ENCODE measurements around the gene DPY19L1. TPM values are rescaled to one million over a fixed set of nuclear protein-coding genes. Genes with fewer than 3 reads are reported as not detected.
A peak's percentile ranks its signal among the peaks of the same experiment; 100 is the strongest.
"Not testable (repeated sequence)": the region's sequence is repeated elsewhere in the genome, so short reads cannot be mapped to it uniquely, and the experiment has no call there.

DPY19L1 gene
- total and polyA plus RNA-seq, 5 donors: 11.9 to 36.6 (median 31.5) TPM

DNA sequence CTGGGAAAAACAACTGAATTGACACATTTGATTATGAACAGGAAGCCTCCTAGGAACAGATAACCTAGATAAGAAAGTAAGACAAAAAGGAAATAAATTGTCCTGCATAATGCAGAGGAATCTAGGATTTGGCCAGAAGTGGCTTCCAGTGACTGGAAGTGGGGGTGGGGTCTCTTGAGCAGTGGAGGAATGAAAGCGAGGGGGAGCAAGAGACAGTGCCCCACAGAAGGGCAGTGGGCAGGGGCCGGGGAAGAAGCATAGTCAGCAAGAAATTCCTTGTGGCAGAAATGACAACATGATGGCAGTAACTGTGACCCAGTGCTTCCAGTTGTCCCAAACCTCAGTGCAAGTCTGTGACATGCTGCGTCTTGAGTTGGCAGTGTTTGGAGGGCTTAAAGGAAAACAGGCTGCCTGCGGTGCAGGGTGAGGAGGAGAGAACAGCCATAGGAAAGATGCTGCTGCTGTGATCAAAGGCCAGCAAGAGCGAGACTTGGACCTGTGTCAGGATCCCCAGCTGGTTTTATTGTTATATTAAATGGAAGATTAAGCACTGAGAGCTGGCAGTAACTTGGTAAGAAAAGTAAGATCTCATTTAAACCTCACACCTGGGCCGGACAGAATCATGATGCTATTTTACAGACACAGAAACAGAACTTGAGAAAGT is 119.0 kb downstream of the DPY19L1 start:
- H3K27ac ChIP-seq (ENCODE audit: low read length); H3K27me3 ChIP-seq (ENCODE audit: control insufficient read depth, insufficient read depth); H3K9me3 ChIP-seq (ENCODE audit: control insufficient read depth, low read length); DNase-seq; H3K4me3 ChIP-seq (ENCODE audit: low read length); intact Hi-C loops (cut with DNase I); ATAC-seq; H3K4me1 ChIP-seq (ENCODE audit: control insufficient read depth, insufficient read depth, low read length): not testable (repeated sequence)
- WGBS: 36% methylated on average over 5 of the region's 6 CpGs

DNA sequence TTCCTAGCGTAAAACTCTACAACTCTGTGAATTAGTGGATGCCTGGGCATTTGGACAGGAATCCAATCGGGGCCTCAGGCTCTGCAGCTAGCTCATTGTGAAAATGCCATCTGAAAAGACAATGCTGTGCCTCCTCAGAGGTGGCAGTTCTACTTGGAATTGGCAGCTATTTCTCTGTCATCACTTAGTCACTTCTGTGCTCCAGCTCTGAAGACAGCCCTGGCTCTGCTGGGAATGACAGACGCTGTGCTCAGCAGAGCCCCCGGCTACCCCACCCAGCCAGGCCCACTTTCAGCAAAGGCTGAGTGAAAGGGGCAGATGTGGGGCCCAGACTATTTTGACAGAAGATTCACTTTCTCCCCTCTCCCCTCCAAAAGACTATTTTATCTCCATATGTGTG is 119.8 kb downstream of the DPY19L1 start:
- intact Hi-C loops (cut with DNase I); H3K4me1 ChIP-seq (ENCODE audit: control insufficient read depth, insufficient read depth, low read length); H3K27me3 ChIP-seq (ENCODE audit: control insufficient read depth, insufficient read depth); H3K4me3 ChIP-seq (ENCODE audit: low read length); H3K27ac ChIP-seq (ENCODE audit: low read length); H3K9me3 ChIP-seq (ENCODE audit: control insufficient read depth, low read length): not testable (repeated sequence)
- WGBS: 64% methylated on average over 4 of the region's 4 CpGs
- ATAC-seq (peak; percentile 55 to 56), DNase-seq (peak in 1 of 3 donors; percentile 51)

DNA sequence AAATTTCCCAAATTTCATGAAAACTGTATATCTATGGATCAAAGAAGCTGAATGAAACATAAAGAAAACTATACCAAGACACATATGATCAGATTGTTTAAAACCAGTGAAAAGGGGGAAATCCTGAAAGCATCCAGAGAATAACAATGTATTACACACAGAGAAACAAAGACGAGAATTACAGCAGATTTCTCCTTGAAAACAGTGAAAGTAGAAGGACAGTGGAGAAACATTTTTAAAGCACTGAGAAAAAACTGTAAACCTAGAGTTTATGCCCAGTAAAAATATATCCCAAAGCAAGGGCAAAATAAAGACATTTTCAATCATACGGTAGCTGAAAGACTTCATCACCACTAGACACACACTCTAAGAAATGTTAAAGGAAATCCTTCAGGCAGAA is 121.0 kb downstream of the DPY19L1 start:
- intact Hi-C loops (cut with DNase I): no loop called here
- DNase-seq: no peak
- H3K27me3 ChIP-seq (ENCODE audit: control insufficient read depth, insufficient read depth): no peaks in the 10 kb centered on the region
- 97% methylated on average over 2 of the region's 2 CpGs for WGBS
- H3K4me1 ChIP-seq (ENCODE audit: control insufficient read depth, insufficient read depth, low read length): no peaks in the 10 kb centered on the region
- ATAC-seq: no peak
- no peak overlapping the region for H3K27ac ChIP-seq (ENCODE audit: low read length)
- no peaks in the 10 kb centered on the region for H3K9me3 ChIP-seq (ENCODE audit: control insufficient read depth, low read length)
- no peak overlapping the region for H3K4me3 ChIP-seq (ENCODE audit: low read length)

GRCh38 chr7:34912236-34912635 is 125.0 kb downstream of the DPY19L1 start:
- WGBS: 97% methylated on average over 2 of the region's 2 CpGs

DNA sequence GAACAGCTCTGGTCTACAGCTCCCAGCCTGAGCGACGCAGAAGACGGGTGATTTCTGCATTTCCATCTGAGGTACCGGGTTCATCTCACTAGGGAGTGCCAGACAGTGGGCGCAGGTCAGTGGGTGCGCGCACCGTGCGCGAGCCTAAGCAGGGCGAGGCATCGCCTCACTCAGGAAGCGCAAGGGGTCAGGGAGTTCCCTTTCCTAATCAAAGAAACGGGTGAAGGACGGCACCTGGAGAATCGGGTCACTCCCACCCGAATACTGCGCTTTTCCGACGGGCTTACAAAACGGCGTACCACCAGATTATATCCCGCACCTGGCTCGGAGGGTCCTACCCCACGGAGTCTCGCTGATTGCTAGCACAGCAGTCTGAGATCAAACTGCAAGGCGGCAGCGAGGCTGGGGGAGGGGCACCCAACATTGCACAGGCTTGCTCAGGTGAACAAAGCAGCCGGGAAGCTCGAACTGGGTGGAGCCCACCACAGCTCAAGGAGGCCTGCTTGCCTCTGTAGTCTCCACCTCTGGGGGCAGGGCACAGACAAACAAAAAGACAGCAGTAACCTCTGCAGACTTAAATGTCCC is 130.9 kb downstream of the DPY19L1 start:
- intact Hi-C loops (cut with DNase I); H3K27me3 ChIP-seq (ENCODE audit: control insufficient read depth, insufficient read depth); H3K4me3 ChIP-seq (ENCODE audit: low read length); H3K27ac ChIP-seq (ENCODE audit: low read length); ATAC-seq; H3K4me1 ChIP-seq (ENCODE audit: control insufficient read depth, insufficient read depth, low read length); DNase-seq; H3K9me3 ChIP-seq (ENCODE audit: control insufficient read depth, low read length): not testable (repeated sequence)
- 40% methylated on average over 30 of the region's 30 CpGs for WGBS

More at GRCh38 chr7:34912236-34912635, 125.0 kb downstream of the DPY19L1 start:
- Histone ChIP-seq H3K4me1 (ENCODE audit: control insufficient read depth, insufficient read depth, low read length) (no peaks in the 10 kb centered on the region), H3K9me3 (ENCODE audit: control insufficient read depth, low read length) (no peaks in the 10 kb centered on the region), H3K27me3 (ENCODE audit: control insufficient read depth, insufficient read depth) (no peaks in the 10 kb centered on the region), H3K27ac (ENCODE audit: low read length) (no peak overlapping the region), H3K4me3 (ENCODE audit: low read length) (no peak overlapping the region)
- intact Hi-C loops (cut with DNase I): no loop called here
- DNase-seq (no peak), ATAC-seq (no peak)

DNA sequence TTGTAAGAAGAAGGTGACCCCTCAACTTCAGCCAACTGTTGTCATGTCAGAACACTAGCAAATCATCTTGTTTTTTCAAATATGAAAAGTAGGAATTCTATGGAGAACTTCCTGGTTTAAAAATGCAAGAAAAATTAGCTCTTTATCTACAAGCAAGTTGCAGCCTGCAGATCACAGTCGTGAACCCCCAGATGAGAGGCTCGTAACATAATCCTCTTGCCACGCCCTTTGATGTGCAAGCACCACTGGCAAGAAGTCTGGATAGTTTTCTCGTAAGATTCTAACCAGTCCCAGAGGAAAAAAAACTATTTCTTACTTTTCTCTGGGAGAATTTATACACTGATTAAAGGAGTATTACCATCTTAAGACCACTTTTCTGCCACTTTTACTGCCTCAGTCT is 132.3 kb downstream of the DPY19L1 start:
- intact Hi-C loops (cut with DNase I): no loop called here
- DNase-seq: no peak
- H3K4me1 ChIP-seq (ENCODE audit: control insufficient read depth, insufficient read depth, low read length): no peaks in the 10 kb centered on the region
- no peak overlapping the region for H3K27ac ChIP-seq (ENCODE audit: low read length)
- ATAC-seq: no peak
- WGBS: 53% methylated on average over 4 of the region's 4 CpGs
- no peaks in the 10 kb centered on the region for H3K27me3 ChIP-seq (ENCODE audit: control insufficient read depth, insufficient read depth)
- no peak overlapping the region for H3K4me3 ChIP-seq (ENCODE audit: low read length)
- no peaks in the 10 kb centered on the region for H3K9me3 ChIP-seq (ENCODE audit: control insufficient read depth, low read length)

GRCh38 chr7:34903921-34904320 is 133.4 kb downstream of the DPY19L1 start:
- DNase-seq; ATAC-seq; H3K4me1 ChIP-seq (ENCODE audit: control insufficient read depth, insufficient read depth, low read length); H3K27me3 ChIP-seq (ENCODE audit: control insufficient read depth, insufficient read depth); H3K4me3 ChIP-seq (ENCODE audit: low read length); H3K9me3 ChIP-seq (ENCODE audit: control insufficient read depth, low read length); intact Hi-C loops (cut with DNase I); H3K27ac ChIP-seq (ENCODE audit: low read length): not testable (repeated sequence)
- WGBS: 77% methylated on average over 2 of the region's 2 CpGs

GRCh38 chr7:34902182-34902581 is 135.1 kb downstream of the DPY19L1 start:
- no peaks in the 10 kb centered on the region for H3K27me3 ChIP-seq (ENCODE audit: control insufficient read depth, insufficient read depth)
- no peak for ATAC-seq
- intact Hi-C loops (cut with DNase I): no loop called here
- H3K9me3 ChIP-seq (ENCODE audit: control insufficient read depth, low read length): no peaks in the 10 kb centered on the region
- no peak overlapping the region for H3K27ac ChIP-seq (ENCODE audit: low read length)
- WGBS: 85% methylated on average over 6 of the region's 6 CpGs
- no peak overlapping the region for H3K4me3 ChIP-seq (ENCODE audit: low read length)
- no peaks in the 10 kb centered on the region for H3K4me1 ChIP-seq (ENCODE audit: control insufficient read depth, insufficient read depth, low read length)
- no peak for DNase-seq

GRCh38 chr7:34900891-34901513 is 136.3 kb downstream of the DPY19L1 start:
- ATAC-seq (peak; percentile 59 to 61), DNase-seq (peak in 2 of 3 donors; percentile 56 to 60)
- 58% methylated on average over 4 of the region's 4 CpGs for WGBS
- Histone ChIP-seq H3K4me1 (ENCODE audit: control insufficient read depth, insufficient read depth, low read length) (no peaks in the 10 kb centered on the region), H3K27me3 (ENCODE audit: control insufficient read depth, insufficient read depth) (no peaks in the 10 kb centered on the region), H3K4me3 (ENCODE audit: low read length) (no peak overlapping the region), H3K27ac (ENCODE audit: low read length) (no peak overlapping the region), H3K9me3 (ENCODE audit: control insufficient read depth, low read length) (no peaks in the 10 kb centered on the region)
- intact Hi-C loops (cut with DNase I): no loop called here

- DNase-seq (no peak), ATAC-seq (no peak)
- no peak overlapping the region for H3K27ac ChIP-seq (ENCODE audit: low read length)
- intact Hi-C loops (cut with DNase I): no loop called here
- H3K9me3 ChIP-seq (ENCODE audit: control insufficient read depth, low read length): peaks cover 2% of the 10 kb centered on the region
- no peak overlapping the region for H3K4me3 ChIP-seq (ENCODE audit: low read length)
- H3K27me3 ChIP-seq (ENCODE audit: control insufficient read depth, insufficient read depth): no peaks in the 10 kb centered on the region
- H3K4me1 ChIP-seq (ENCODE audit: control insufficient read depth, insufficient read depth, low read length): no peaks in the 10 kb centered on the region
Measured at GRCh38 chr7:34895202-34895601, 142.1 kb downstream of the DPY19L1 start.

GRCh38 chr7:34889951-34890350 is 147.3 kb downstream of the DPY19L1 start:
- intact Hi-C loops (cut with DNase I): no loop called here
- H3K4me1 ChIP-seq (ENCODE audit: control insufficient read depth, insufficient read depth, low read length): no peaks in the 10 kb centered on the region
- H3K9me3 ChIP-seq (ENCODE audit: control insufficient read depth, low read length): no peaks in the 10 kb centered on the region
- no peak overlapping the region for H3K4me3 ChIP-seq (ENCODE audit: low read length)
- WGBS: 79% methylated on average over 1 of the region's 1 CpG
- ATAC-seq: no peak
- no peak for DNase-seq
- no peaks in the 10 kb centered on the region for H3K27me3 ChIP-seq (ENCODE audit: control insufficient read depth, insufficient read depth)
- H3K27ac ChIP-seq (ENCODE audit: low read length): no peak overlapping the region
